ENCODE results near the gene ASTN2.
A peak's percentile ranks its signal among the peaks of the same experiment; 100 is the strongest.

The ASTN2 gene

DNA sequence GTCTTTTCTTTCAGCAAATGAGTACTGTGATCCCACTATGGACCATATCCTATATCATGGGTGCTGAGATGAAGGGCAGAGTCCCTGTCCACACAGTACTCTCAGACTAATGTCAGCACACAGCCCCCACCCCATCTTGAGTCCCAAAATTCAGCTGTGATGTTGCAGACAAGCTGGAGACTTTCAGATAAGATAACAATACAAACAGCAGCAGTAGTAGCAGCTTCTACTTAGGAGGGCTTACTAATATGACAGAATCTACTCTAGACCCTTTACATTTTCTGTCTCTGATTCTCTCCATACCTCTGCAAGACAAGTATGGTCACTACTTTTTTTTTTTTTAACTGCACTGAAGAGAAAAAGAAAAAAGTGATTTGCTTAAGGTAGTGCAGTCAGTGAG is 856.8 kb downstream of the ASTN2 start:
- H3K27me3 ChIP-seq (ENCODE audit: low read depth, low read length): no peaks in the 10 kb centered on the region
- H3K27ac ChIP-seq (ENCODE audit: low read length): no peak overlapping the region
- H3K9me3 ChIP-seq (ENCODE audit: control insufficient read depth in 1 of 2, low read length in 2 of 2): no peaks in the 10 kb centered on the region
- no peak overlapping the region for H3K4me3 ChIP-seq (ENCODE audit: low read depth in 1 of 2, low read length in 2 of 2)
- H3K36me3 ChIP-seq (ENCODE audit: control insufficient read depth in 1 of 2, insufficient read depth in 2 of 2, low read length in 2 of 2): no peaks in the 10 kb centered on the region
- H3K4me1 ChIP-seq (ENCODE audit: control insufficient read depth in 1 of 2, insufficient read depth in 2 of 2, low read length in 2 of 2): no peaks in the 10 kb centered on the region

DNA sequence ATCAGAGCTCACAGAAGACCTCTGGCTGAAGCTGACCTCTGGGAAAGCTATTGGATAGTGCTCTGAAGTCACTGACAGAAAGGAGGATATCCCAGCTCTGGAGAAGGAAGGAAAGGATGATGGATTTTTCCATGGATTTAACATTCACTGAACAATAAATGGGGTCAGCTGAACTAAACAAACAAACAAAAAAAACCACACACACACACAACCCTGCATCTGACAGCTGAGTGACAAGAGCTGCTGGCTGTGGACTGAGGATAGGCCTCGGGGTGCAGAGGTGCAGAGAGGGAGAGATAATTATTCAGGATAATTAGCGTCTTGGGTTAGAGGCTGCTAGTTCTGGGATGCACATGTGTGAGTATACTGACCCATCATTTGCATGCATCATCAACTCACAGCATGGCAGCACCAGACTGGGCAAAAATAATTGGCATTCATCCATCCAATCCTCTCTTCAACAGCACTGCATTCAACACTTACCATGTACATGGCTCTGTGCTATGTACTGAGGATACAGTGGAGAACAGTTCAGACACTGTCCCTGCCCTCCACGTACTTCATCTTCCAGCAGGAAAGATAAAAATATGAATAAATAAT is 859.2 kb downstream of the ASTN2 start:
- Histone ChIP-seq H3K9me3 (ENCODE audit: control insufficient read depth in 1 of 2, low read length in 2 of 2) (no peaks in the 10 kb centered on the region), H3K4me1 (ENCODE audit: control insufficient read depth in 1 of 2, insufficient read depth in 2 of 2, low read length in 2 of 2) (peaks cover 0 to 4% of the 10 kb centered on the region in 2 donors), H3K27me3 (ENCODE audit: low read depth, low read length) (no peaks in the 10 kb centered on the region), H3K4me3 (ENCODE audit: low read depth in 1 of 2, low read length in 2 of 2) (no peak overlapping the region), H3K27ac (ENCODE audit: low read length) (no peak overlapping the region), H3K36me3 (ENCODE audit: control insufficient read depth in 1 of 2, insufficient read depth in 2 of 2, low read length in 2 of 2) (no peaks in the 10 kb centered on the region)

DNA sequence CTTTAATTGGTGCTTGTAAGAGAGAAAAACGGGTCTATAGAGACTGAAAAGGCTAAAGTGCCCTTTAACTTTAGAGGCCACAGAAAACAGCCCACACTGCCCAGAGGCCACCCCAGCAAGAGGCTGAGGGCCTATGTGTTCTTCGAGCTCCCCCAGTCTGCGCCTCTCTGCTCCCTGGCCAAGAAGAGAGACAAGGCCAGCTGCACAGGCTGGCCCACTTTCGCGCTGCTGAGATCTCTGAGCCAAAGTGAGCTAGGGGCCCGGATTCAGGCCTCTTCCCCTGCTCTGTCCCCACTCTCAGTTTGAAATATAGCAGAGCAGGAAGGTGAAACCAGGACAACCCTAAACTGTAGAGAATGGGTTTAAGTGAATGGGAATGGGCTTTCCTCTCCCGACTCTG is 859.7 kb downstream of the ASTN2 start:
- no peak overlapping the region for H3K27ac ChIP-seq (ENCODE audit: low read length)
- H3K27me3 ChIP-seq (ENCODE audit: low read depth, low read length): no peaks in the 10 kb centered on the region
- no peaks in the 10 kb centered on the region for H3K9me3 ChIP-seq (ENCODE audit: control insufficient read depth in 1 of 2, low read length in 2 of 2)
- H3K36me3 ChIP-seq (ENCODE audit: control insufficient read depth in 1 of 2, insufficient read depth in 2 of 2, low read length in 2 of 2): no peaks in the 10 kb centered on the region
- H3K4me1 ChIP-seq (ENCODE audit: control insufficient read depth in 1 of 2, insufficient read depth in 2 of 2, low read length in 2 of 2): peaks cover 0 to 8% of the 10 kb centered on the region in 2 donors
- no peak overlapping the region for H3K4me3 ChIP-seq (ENCODE audit: low read depth in 1 of 2, low read length in 2 of 2)

DNA sequence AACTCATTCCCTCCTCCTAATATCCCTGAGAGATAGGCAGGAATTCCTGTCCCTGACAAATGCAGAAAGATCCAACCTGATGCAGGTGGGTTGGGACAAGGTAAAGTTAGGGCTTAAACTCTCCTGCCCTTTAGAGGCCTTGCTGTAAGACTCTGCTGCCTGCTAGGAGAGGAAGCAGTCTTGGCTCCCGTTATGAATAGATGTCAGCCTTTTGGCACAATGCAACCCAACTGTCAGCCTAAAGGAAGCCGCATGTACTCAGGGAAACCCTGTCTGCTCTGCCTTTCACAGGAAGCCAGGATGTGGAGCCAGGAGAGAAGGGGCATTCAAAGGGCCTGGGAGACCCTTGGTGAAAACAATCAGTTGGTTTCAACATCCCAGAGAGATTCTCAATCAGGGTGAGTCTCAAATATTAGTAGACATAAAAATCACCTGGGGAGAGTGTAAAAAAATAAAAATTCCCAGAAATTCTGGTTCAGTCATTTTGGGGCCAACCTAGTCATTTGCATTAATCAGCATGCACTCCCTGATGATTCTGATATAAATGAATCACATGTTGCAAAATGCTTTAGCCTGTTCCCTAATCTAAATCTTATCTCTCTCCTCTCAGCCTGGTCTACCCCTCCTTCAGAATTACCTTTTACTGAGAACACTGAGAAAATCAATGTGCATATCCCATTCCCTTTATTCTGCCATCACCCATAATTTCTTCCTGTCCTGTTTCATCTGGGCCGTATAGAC is 864.0 kb downstream of the ASTN2 start:
- Histone ChIP-seq H3K4me1 (ENCODE audit: control insufficient read depth in 1 of 2, insufficient read depth in 2 of 2, low read length in 2 of 2) (peaks cover 0 to 9% of the 10 kb centered on the region in 2 donors), H3K27me3 (ENCODE audit: low read depth, low read length) (no peaks in the 10 kb centered on the region), H3K36me3 (ENCODE audit: control insufficient read depth in 1 of 2, insufficient read depth in 2 of 2, low read length in 2 of 2) (no peaks in the 10 kb centered on the region), H3K4me3 (ENCODE audit: low read depth in 1 of 2, low read length in 2 of 2) (no peak overlapping the region), H3K9me3 (ENCODE audit: control insufficient read depth in 1 of 2, low read length in 2 of 2) (no peaks in the 10 kb centered on the region), H3K27ac (ENCODE audit: low read length) (no peak overlapping the region)

DNA sequence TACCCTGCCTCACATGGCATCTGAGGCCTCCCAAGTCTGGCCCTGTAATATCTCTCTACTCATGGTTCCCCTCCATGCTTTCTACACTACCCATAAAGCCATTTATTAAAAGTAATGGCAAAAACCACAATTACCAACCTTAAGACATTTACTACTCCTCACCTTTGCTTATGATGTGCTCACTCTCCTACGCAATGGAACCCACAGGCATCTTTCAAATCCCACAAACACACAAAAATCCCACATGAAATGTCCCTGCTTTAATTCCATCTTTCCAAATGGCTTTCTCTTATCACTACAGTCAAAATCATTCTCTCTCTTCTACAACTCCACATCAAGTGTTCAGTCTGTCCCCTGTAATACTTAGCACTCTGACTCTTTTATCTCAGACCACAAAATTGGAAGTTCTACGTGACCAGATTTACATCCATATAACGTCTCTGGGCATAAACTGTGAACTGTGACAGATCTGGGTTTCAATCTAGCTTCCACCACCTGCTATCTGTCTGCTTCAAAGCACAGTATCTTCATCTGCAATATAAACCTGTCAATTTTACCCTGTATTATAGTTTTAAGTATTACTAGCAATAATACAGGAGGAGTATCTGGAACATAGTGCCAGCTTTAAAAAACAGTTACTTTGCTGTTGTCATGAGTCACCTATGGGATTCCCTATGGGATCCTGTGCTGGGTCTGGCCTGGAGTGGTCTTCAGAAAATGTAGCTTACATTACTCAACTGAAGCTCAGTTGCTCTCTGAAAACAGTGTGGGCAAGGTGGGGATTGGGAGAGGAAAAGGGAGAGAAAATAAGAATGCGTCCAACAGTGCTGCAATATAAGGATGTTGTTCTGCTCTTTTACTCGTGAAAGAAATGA is 864.8 kb downstream of the ASTN2 start:
- Histone ChIP-seq H3K27me3 (ENCODE audit: low read depth, low read length) (no peaks in the 10 kb centered on the region), H3K36me3 (ENCODE audit: control insufficient read depth in 1 of 2, insufficient read depth in 2 of 2, low read length in 2 of 2) (no peaks in the 10 kb centered on the region), H3K27ac (ENCODE audit: low read length) (peak overlapping the region; percentile 30), H3K4me3 (ENCODE audit: low read depth in 1 of 2, low read length in 2 of 2) (no peak overlapping the region), H3K4me1 (ENCODE audit: control insufficient read depth in 1 of 2, insufficient read depth in 2 of 2, low read length in 2 of 2) (peaks cover 0 to 9% of the 10 kb centered on the region in 2 donors), H3K9me3 (ENCODE audit: control insufficient read depth in 1 of 2, low read length in 2 of 2) (no peaks in the 10 kb centered on the region)

DNA sequence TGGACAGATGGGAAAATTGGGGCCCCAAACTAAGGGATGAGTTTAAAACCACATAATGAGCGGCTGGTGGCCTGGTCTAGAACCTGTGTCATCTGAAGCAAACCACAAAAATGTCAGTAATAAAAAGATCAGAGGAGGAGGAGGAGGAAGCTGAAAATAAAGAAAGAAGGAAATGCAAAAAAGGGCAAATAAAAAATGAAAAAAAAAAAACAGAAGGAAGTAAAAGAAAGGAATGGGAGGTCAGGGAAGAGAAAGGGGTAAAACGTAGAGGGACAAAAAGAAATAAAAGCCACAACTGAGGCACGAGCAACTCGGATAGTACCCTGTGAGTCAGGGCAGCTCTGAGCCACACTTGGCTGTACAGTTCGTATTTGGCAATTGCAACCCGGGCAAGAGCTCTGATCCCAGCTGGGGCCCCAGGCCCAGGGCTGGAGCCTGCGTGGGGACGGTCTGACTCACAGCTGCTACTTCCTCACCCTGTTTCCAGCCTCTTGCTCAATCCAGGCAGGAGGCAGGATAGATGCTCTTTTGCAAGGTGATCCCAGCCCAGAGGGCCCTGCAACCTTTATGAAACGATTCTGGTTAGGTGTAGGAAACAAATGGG is 865.7 kb downstream of the ASTN2 start:
- Histone ChIP-seq H3K27me3 (ENCODE audit: low read depth, low read length) (no peaks in the 10 kb centered on the region), H3K4me1 (ENCODE audit: control insufficient read depth in 1 of 2, insufficient read depth in 2 of 2, low read length in 2 of 2) (peaks cover 0 to 9% of the 10 kb centered on the region in 2 donors), H3K9me3 (ENCODE audit: control insufficient read depth in 1 of 2, low read length in 2 of 2) (no peaks in the 10 kb centered on the region), H3K36me3 (ENCODE audit: control insufficient read depth in 1 of 2, insufficient read depth in 2 of 2, low read length in 2 of 2) (no peaks in the 10 kb centered on the region), H3K27ac (ENCODE audit: low read length) (no peak overlapping the region), H3K4me3 (ENCODE audit: low read depth in 1 of 2, low read length in 2 of 2) (no peak overlapping the region)

DNA sequence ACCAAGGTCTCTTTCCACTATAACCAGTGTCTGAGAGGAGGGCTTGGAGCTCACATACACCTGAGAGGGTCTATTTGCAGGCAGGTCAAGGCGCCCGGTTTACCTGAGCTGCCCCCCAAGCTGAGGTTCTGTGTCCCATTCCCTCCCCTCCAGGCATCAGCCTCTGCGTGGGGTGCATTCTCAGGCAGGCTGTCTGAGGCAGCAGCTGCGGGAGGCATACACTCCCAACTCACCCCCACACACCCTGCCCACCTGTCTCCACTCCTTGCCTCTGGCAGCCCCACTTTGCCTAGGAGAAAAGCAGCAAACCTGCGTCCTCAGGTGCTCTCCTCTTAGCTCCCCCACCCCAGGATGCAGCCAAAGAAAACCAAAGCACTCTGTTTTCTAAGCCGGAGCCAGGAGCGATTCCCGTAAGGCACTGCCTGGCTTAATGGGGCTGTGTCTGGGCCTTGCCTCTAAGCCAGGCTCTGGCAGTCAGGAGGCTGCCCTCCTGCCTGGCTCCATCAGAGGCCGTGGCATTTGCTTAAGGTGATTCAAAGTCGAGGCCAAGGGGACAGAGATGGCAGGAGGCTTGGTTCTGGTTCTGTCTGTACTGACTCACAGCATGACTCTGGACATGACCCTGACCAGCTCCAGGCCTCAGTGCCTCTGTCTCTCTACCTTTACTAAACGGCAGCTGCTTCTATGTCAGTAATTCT is 867.0 kb downstream of the ASTN2 start:
- Histone ChIP-seq H3K4me1 (ENCODE audit: control insufficient read depth in 1 of 2, insufficient read depth in 2 of 2, low read length in 2 of 2) (peaks cover 0 to 9% of the 10 kb centered on the region in 2 donors), H3K27me3 (ENCODE audit: low read depth, low read length) (no peaks in the 10 kb centered on the region), H3K4me3 (ENCODE audit: low read depth in 1 of 2, low read length in 2 of 2) (no peak overlapping the region), H3K36me3 (ENCODE audit: control insufficient read depth in 1 of 2, insufficient read depth in 2 of 2, low read length in 2 of 2) (no peaks in the 10 kb centered on the region), H3K9me3 (ENCODE audit: control insufficient read depth in 1 of 2, low read length in 2 of 2) (no peaks in the 10 kb centered on the region), H3K27ac (ENCODE audit: low read length) (no peak overlapping the region)

DNA sequence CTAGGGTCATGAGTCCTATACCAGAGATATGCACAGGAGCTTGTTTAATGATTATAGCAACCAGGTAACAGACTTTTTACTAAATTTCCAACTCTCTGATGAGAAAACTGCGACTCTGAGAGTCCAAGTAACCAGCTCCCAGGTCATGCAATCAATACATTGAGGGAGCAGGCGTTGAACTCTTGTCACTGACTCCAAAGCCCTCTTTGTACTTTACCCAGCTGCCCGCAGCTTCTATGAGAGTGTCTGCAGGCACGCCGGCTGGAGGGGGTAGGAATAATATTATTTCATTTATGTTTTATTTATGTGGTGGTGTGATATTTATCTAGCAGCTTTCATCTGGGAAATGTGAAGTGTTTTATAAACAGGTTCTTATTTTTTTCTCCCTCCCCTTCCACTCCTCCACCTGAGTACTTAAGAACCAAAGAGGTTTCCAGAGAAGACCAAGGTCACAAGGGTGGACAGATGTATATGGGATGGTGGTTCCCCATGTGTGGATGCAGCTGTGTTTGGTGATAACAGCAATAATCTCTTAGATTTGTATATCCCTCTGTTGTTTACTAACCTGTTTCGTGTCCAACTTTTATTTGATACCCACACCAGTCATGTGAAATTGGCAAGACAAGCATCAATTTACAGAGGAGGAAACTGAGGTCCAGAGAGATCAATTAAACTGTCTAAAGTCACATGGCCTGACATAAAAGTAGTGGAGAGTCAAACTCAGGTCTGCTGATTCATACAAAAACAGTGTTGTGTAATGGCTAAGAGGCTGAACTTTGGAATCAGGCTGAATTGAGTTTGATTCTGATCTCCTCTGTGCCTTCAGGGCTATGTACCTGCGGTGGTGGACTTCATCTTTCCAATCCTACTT is 867.9 kb downstream of the ASTN2 start:
- H3K27me3 ChIP-seq (ENCODE audit: low read depth, low read length): no peaks in the 10 kb centered on the region
- H3K27ac ChIP-seq (ENCODE audit: low read length): no peak overlapping the region
- H3K9me3 ChIP-seq (ENCODE audit: control insufficient read depth in 1 of 2, low read length in 2 of 2): no peaks in the 10 kb centered on the region
- H3K4me3 ChIP-seq (ENCODE audit: low read depth in 1 of 2, low read length in 2 of 2): no peak overlapping the region
- no peaks in the 10 kb centered on the region for H3K36me3 ChIP-seq (ENCODE audit: control insufficient read depth in 1 of 2, insufficient read depth in 2 of 2, low read length in 2 of 2)
- peaks cover 0 to 9% of the 10 kb centered on the region in 2 donors for H3K4me1 ChIP-seq (ENCODE audit: control insufficient read depth in 1 of 2, insufficient read depth in 2 of 2, low read length in 2 of 2)

DNA sequence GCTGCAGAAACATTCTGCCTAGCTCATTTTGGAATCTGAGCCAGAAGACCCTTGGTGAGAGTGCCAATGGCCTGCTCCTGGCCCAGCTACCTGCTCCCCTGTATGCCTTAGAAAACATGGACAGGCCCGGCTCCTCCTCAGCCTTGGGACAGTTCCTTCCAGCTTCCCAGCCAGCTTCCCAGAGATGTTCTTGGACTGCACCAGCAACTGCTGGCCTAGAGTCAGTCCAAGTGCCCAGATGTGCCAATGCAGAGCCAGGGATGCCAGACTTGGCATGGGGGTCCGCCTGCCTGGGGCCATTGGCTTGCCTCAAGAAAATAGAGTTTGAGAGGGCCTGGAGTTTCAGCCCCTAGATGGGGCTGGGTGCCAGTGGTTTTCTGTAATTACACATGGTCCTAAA is 870.0 kb downstream of the ASTN2 start:
- no peak overlapping the region for H3K27ac ChIP-seq (ENCODE audit: low read length)
- H3K4me3 ChIP-seq (ENCODE audit: low read depth in 1 of 2, low read length in 2 of 2): no peak overlapping the region
- H3K27me3 ChIP-seq (ENCODE audit: low read depth, low read length): no peaks in the 10 kb centered on the region
- H3K36me3 ChIP-seq (ENCODE audit: control insufficient read depth in 1 of 2, insufficient read depth in 2 of 2, low read length in 2 of 2): no peaks in the 10 kb centered on the region
- no peaks in the 10 kb centered on the region for H3K9me3 ChIP-seq (ENCODE audit: control insufficient read depth in 1 of 2, low read length in 2 of 2)
- no peaks in the 10 kb centered on the region for H3K4me1 ChIP-seq (ENCODE audit: control insufficient read depth in 1 of 2, insufficient read depth in 2 of 2, low read length in 2 of 2)

DNA sequence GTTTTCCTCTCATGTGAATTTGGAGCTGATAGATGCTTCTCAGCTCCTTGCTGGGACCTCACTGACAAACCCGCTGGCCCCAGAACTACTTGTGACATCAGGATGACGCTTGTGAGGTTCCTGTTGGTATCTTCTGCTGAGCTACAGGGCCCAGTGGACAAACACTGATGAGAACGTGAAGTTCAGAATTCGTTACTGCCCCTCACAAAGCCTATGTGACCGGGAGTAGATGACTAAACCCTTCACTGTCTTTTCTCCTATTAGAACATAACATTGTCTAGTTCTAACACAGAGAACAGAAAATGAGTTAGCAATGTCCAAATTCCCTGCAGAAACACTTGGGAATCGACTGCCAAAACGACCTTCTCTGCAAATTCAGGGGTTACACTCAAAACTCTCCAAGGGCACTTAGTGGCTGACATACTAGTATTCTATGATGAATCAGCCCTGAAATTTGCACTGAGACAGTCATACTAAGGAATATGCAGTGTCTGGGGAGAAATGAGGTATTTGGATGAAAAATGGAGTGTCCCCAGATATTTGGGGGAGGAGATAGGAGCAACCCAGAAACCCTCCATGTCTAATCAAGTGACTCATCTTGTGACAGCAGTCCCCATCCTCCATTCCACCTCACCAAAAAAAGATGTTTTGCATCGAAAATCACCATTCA is 871.0 kb downstream of the ASTN2 start:
- no peaks in the 10 kb centered on the region for H3K27me3 ChIP-seq (ENCODE audit: low read depth, low read length)
- no peak overlapping the region for H3K4me3 ChIP-seq (ENCODE audit: low read depth in 1 of 2, low read length in 2 of 2)
- no peaks in the 10 kb centered on the region for H3K9me3 ChIP-seq (ENCODE audit: control insufficient read depth in 1 of 2, low read length in 2 of 2)
- no peak overlapping the region for H3K27ac ChIP-seq (ENCODE audit: low read length)
- no peaks in the 10 kb centered on the region for H3K4me1 ChIP-seq (ENCODE audit: control insufficient read depth in 1 of 2, insufficient read depth in 2 of 2, low read length in 2 of 2)
- no peaks in the 10 kb centered on the region for H3K36me3 ChIP-seq (ENCODE audit: control insufficient read depth in 1 of 2, insufficient read depth in 2 of 2, low read length in 2 of 2)
